Measurements from ENCODE around the gene JAZF1.

JAZF1 gene

DNA sequence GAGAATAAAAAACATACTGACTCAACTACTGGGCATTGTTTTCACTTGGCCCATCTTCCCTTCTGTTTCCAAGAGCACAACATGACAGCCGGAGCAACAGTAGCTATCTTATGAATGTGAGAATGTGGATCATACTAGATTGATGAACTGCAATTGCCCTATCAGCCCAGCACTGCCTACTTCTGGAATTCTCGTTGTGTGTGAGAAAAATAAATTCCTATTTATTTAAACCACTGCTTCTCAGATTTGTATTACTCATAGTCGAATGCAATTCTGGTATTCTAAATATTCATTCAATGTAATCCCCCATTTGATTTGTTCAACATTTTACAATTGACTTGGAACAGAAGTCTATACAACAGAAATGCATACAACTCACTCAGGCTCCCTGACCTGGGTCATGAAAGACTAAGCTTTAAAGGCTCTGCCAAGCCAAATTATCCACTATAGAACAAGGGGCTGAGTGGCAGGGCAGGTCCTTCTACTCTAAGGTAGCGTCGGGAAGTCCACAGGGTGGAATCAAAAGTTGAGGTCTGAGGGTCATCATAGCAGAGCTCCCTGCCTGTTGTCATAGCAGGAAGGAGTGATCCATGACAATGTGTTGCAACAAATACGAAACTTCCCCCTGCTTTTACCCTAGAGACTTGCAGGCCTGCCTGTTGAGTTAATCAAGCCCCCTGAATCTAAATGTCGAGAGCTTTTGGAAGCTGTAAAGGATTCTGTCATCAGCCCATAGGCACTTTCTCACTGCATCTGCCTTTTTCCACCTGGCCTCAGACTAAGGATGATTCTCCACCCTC lies 12.4 kb upstream of the JAZF1 start:
- no peak for TF ChIP-seq YY1 (IDR thresholded peaks at IDR 0.05; ENCODE audit: low read depth)
- TF ChIP-seq FOXM1 (IDR thresholded peaks at IDR 0.05; ENCODE audit: borderline replicate concordance, low read depth) = no peak
- TF ChIP-seq ZBTB7A (IDR thresholded peaks at IDR 0.05; ENCODE audit: low read depth) = no peak
- no peak for TF ChIP-seq USF1 (IDR thresholded peaks at IDR 0.05)
- no peak for TF ChIP-seq EP300 (IDR thresholded peaks at IDR 0.05; ENCODE audit: borderline replicate concordance)
- TF ChIP-seq TCF12 (IDR thresholded peaks at IDR 0.05; ENCODE audit: low read depth) = no peak

DNA sequence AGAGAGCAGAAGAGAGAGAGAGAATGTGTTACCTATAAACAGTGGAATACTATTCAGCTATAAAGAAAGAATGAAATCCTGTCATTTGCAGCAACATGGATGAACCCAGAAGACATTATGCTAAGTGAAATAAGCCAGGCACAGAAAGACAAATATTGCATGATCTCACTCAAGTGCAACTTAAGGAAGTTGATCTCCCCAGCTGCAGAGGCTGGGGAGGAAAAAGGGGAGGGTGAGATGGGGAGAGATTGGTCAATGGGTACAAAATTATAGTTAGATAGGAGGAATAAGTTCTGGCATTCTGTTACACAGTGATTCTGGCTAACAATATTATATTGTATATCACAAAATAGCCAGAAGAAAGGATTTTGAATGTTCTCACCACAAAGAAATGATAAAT lies 11.2 kb upstream of the JAZF1 start:
- TF ChIP-seq YY1 (IDR thresholded peaks at IDR 0.05; ENCODE audit: low read depth) (no peak), ZBTB7A (IDR thresholded peaks at IDR 0.05; ENCODE audit: low read depth) (no peak), NFIC (IDR thresholded peaks at IDR 0.05) (no peak), EP300 (IDR thresholded peaks at IDR 0.05; ENCODE audit: borderline replicate concordance) (no peak), REST (IDR thresholded peaks at IDR 0.05; ENCODE audit: low read depth) (no peak), TEAD4 (IDR thresholded peaks at IDR 0.05) (no peak), TCF12 (IDR thresholded peaks at IDR 0.05; ENCODE audit: low read depth) (no peak), USF1 (IDR thresholded peaks at IDR 0.05) (no peak), FOXM1 (IDR thresholded peaks at IDR 0.05; ENCODE audit: borderline replicate concordance, low read depth) (no peak)

DNA sequence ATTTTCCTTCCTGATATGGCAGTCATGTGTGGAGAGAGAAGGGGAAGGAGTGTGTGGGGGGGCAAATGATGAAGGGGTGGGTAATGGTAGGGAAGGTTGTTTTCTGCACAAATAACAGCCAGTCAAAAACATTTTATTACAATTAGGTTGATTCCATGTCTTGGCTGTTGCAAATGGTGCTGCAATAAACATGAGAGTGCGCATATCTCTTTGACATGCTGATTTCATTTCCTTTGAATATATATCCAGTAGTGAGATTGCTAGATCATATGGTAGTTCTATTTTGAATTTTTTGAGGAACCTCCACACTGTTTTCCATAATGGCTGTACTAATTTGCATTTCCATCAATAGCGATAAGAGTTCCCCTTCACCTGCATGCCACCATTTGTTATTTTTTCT lies 10.6 kb upstream of the JAZF1 start:
- TF ChIP-seq USF1 (IDR thresholded peaks at IDR 0.05) (no peak), NFIC (IDR thresholded peaks at IDR 0.05) (no peak), EGR1 (IDR thresholded peaks at IDR 0.05) (no peak), TCF12 (IDR thresholded peaks at IDR 0.05; ENCODE audit: low read depth) (no peak), TEAD4 (IDR thresholded peaks at IDR 0.05) (no peak), RAD21 (IDR thresholded peaks at IDR 0.05; ENCODE audit: low read depth) (no peak), TAF1 (IDR thresholded peaks at IDR 0.05; ENCODE audit: low read depth) (no peak), ZBTB7A (IDR thresholded peaks at IDR 0.05; ENCODE audit: low read depth) (no peak), YY1 (IDR thresholded peaks at IDR 0.05; ENCODE audit: low read depth) (no peak), MAX (IDR thresholded peaks at IDR 0.05) (no peak), CEBPB (IDR thresholded peaks at IDR 0.05) (no peak), EP300 (IDR thresholded peaks at IDR 0.05; ENCODE audit: borderline replicate concordance) (no peak), FOXM1 (IDR thresholded peaks at IDR 0.05; ENCODE audit: borderline replicate concordance, low read depth) (no peak), REST (IDR thresholded peaks at IDR 0.05; ENCODE audit: low read depth) (no peak), CREB1 (IDR thresholded peaks at IDR 0.05; ENCODE audit: low read depth) (no peak)

DNA sequence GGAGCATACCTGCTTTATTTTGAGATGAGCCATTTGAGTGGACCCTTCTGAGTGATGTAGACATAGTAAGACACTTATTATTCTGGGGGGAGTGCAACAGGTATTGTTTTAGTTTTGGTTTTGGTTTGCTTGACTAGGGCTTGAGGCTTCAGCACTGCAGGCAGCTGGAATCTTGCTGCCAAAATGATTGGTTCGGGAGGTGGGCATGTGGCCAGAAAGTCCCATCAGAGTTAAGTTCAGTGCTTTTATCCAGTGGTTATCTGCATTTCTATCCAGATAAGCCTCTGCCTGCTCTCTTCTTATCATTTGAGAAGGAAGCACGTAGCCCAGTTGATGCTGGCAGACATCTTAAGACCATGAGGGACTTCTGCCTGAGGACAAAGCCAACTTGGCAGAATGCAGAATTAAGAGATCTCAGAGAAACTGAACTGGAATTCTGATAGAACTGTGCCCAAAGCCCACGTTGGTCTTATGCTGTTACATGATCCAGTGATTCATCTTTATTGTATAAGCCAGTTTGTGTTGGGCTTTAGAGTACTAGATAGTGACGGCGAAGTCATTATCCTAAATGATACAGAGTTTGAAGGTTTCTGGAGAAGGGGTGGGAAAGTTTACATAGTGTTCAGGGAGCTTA lies 9.6 kb upstream of the JAZF1 start:
- TF ChIP-seq FOXM1 (IDR thresholded peaks at IDR 0.05; ENCODE audit: borderline replicate concordance, low read depth) = no peak
- no peak for TF ChIP-seq TAF1 (IDR thresholded peaks at IDR 0.05; ENCODE audit: low read depth)
- no peak for TF ChIP-seq EGR1 (IDR thresholded peaks at IDR 0.05)
- no peak for TF ChIP-seq REST (IDR thresholded peaks at IDR 0.05; ENCODE audit: low read depth)
- TF ChIP-seq EP300 (IDR thresholded peaks at IDR 0.05; ENCODE audit: borderline replicate concordance) = no peak
- no peak for TF ChIP-seq MAX (IDR thresholded peaks at IDR 0.05)
- no peak for TF ChIP-seq RAD21 (IDR thresholded peaks at IDR 0.05; ENCODE audit: low read depth)
- TF ChIP-seq NFIC (IDR thresholded peaks at IDR 0.05) = no peak
- TF ChIP-seq YY1 (IDR thresholded peaks at IDR 0.05; ENCODE audit: low read depth) = no peak
- no peak for TF ChIP-seq CREB1 (IDR thresholded peaks at IDR 0.05; ENCODE audit: low read depth)
- TF ChIP-seq TCF12 (IDR thresholded peaks at IDR 0.05; ENCODE audit: low read depth) = no peak
- no peak for TF ChIP-seq USF1 (IDR thresholded peaks at IDR 0.05)
- no peak for TF ChIP-seq ZBTB7A (IDR thresholded peaks at IDR 0.05; ENCODE audit: low read depth)
- no peak for TF ChIP-seq CEBPB (IDR thresholded peaks at IDR 0.05)
- no peak for TF ChIP-seq TEAD4 (IDR thresholded peaks at IDR 0.05)
